ENCODE results near the gene ARHGAP15. TPM values are rescaled to one million over a fixed set of nuclear protein-coding genes. Genes with fewer than 3 reads are reported as not detected.

ARHGAP15 gene
- total RNA-seq, 2 experiments from 2014 or later: 72.1 to 98.4 TPM

GRCh38 chr2:143744114-143744513, 614.9 kb downstream of the ARHGAP15 start:
- CTCF ChIA-PET (ENCODE audit: unreplicated experiment): no interaction called here
- intact Hi-C loops (cut with micrococcal nuclease; ENCODE audit: unreplicated experiment): no loop called here
- Histone ChIP-seq H3K79me2 (ENCODE audit: insufficient read depth, low read depth, low read length) (no peaks in the 10 kb centered on the region), H3K27ac (ENCODE audit: low read depth, low read length, poor library complexity, severe bottlenecking) (no peak overlapping the region), H3K4me2 (ENCODE audit: low read length) (no peak overlapping the region), H2AFZ (ENCODE audit: low read length) (no peak overlapping the region), H3K4me1 (ENCODE audit: insufficient read depth, low read length, poor library complexity, severe bottlenecking) (no peaks in the 10 kb centered on the region), H3K9me3 (ENCODE audit: low read length) (no peaks in the 10 kb centered on the region), H3K4me3 (ENCODE audit: low read depth, low read length, poor library complexity, severe bottlenecking) (no peak overlapping the region), H3K9me2 (ENCODE audit: insufficient read depth, low read length) (no peaks in the 10 kb centered on the region), H3K36me3 (ENCODE audit: insufficient read depth, low read length) (no peaks in the 10 kb centered on the region), H4K20me1 (ENCODE audit: insufficient read depth, low read length) (no peaks in the 10 kb centered on the region)
- no peak for DNase-seq (ENCODE audit: low spot score)
- POLR2A ChIA-PET: no interaction called here
- BruUV-seq (replicated peaks): no TSS peak
- no peak for TF ChIP-seq EZH2phosphoT487 (IDR thresholded peaks at IDR 0.05; ENCODE audit: borderline replicate concordance, low read depth, low read length)
- TF ChIP-seq CTCF (conservative IDR thresholded peaks at IDR 0.05; ENCODE audit: low read length): no peak

GRCh38 chr2:143745060-143745459, 615.8 kb downstream of the ARHGAP15 start:
- Histone ChIP-seq H4K20me1 (ENCODE audit: insufficient read depth, low read length) (no peaks in the 10 kb centered on the region), H3K4me3 (ENCODE audit: low read depth, low read length, poor library complexity, severe bottlenecking) (no peak overlapping the region), H3K79me2 (ENCODE audit: insufficient read depth, low read depth, low read length) (no peaks in the 10 kb centered on the region), H3K4me1 (ENCODE audit: insufficient read depth, low read length, poor library complexity, severe bottlenecking) (no peaks in the 10 kb centered on the region), H3K27ac (ENCODE audit: low read depth, low read length, poor library complexity, severe bottlenecking) (no peak overlapping the region), H2AFZ (ENCODE audit: low read length) (no peak overlapping the region), H3K4me2 (ENCODE audit: low read length) (no peak overlapping the region), H3K9me2 (ENCODE audit: insufficient read depth, low read length) (no peaks in the 10 kb centered on the region), H3K9me3 (ENCODE audit: low read length) (no peaks in the 10 kb centered on the region), H3K36me3 (ENCODE audit: insufficient read depth, low read length) (no peaks in the 10 kb centered on the region)
- intact Hi-C loops (cut with micrococcal nuclease; ENCODE audit: unreplicated experiment): no loop called here
- BruUV-seq (replicated peaks): no TSS peak
- no peak for TF ChIP-seq EZH2phosphoT487 (IDR thresholded peaks at IDR 0.05; ENCODE audit: borderline replicate concordance, low read depth, low read length)
- TF ChIP-seq CTCF (conservative IDR thresholded peaks at IDR 0.05; ENCODE audit: low read length): no peak
- ChIA-PET CTCF (ENCODE audit: unreplicated experiment) (no interaction called here), POLR2A (no interaction called here)
- no peak for DNase-seq (ENCODE audit: low spot score)

- H4K20me1 ChIP-seq (ENCODE audit: insufficient read depth, low read length): no peaks in the 10 kb centered on the region
- H3K36me3 ChIP-seq (ENCODE audit: insufficient read depth, low read length): no peaks in the 10 kb centered on the region
- H3K9me2 ChIP-seq (ENCODE audit: insufficient read depth, low read length): no peaks in the 10 kb centered on the region
- intact Hi-C loops (cut with micrococcal nuclease; ENCODE audit: unreplicated experiment): no loop called here
- ChIA-PET POLR2A (no interaction called here), CTCF (ENCODE audit: unreplicated experiment) (no interaction called here)
- DNase-seq (ENCODE audit: low spot score): no peak
- H3K4me1 ChIP-seq (ENCODE audit: insufficient read depth, low read length, poor library complexity, severe bottlenecking): no peaks in the 10 kb centered on the region
- TF ChIP-seq CTCF (conservative IDR thresholded peaks at IDR 0.05; ENCODE audit: low read length): no peak
- TF ChIP-seq EZH2phosphoT487 (IDR thresholded peaks at IDR 0.05; ENCODE audit: borderline replicate concordance, low read depth, low read length): no peak
- no peak overlapping the region for H2AFZ ChIP-seq (ENCODE audit: low read length)
- no TSS peak for BruUV-seq (replicated peaks)
- no peak overlapping the region for H3K4me2 ChIP-seq (ENCODE audit: low read length)
- no peaks in the 10 kb centered on the region for H3K9me3 ChIP-seq (ENCODE audit: low read length)
- no peak overlapping the region for H3K27ac ChIP-seq (ENCODE audit: low read depth, low read length, poor library complexity, severe bottlenecking)
- no peak overlapping the region for H3K4me3 ChIP-seq (ENCODE audit: low read depth, low read length, poor library complexity, severe bottlenecking)
- no peaks in the 10 kb centered on the region for H3K79me2 ChIP-seq (ENCODE audit: insufficient read depth, low read depth, low read length)
Measured at GRCh38 chr2:143754742-143755141, 625.5 kb downstream of the ARHGAP15 start.

Measured in OCI-LY7 (cell line).